Activated CD8-positive, alpha-beta T cell treated with anti-CD3 and anti-CD28 coated beads for 36 hours (primary cell): ENCODE results near the gene ADORA3. TPM values are rescaled to one million over a fixed set of nuclear protein-coding genes. Genes with fewer than 3 reads are reported as not detected.
"Not testable (repeated sequence)": the region's sequence is repeated elsewhere in the genome, so short reads cannot be mapped to it uniquely, and the experiment has no call there.

Source experiments
- ATAC-seq: fragments of 200-7000 bp; cut with Tn5 transposase; one replicate; pipeline ENCODE4 v1.10.0; 2021; ENCODE audit warnings: mild to moderate bottlenecking, moderate library complexity
- CTCF ChIA-PET: fragments of 350-600 bp; sonication (Branson Sonifier 250); formaldehyde crosslinking; loops from one replicate; lab custom pipeline; 2021; ENCODE audit warnings: antibody characterized with exemption; lab: Charles Lee
- POLR2A ChIA-PET: fragments of 350-600 bp; sonication (Branson Sonifier 250); formaldehyde crosslinking; loops from one replicate; lab custom pipeline; 2021; ENCODE audit warnings: antibody characterized with exemption; lab: Charles Lee
- DNase-seq: peaks from one replicate; pipeline ENCODE4 v3.0.0-alpha.2; 2020
- H3K27ac Mint-ChIP-seq: one replicate; pipeline ENCODE4 v1.8.0; 2021; ENCODE audit warnings: mild to moderate bottlenecking, mixed read lengths
- H3K27me3 Mint-ChIP-seq: one replicate; pipeline ENCODE4 v1.8.0; 2021; ENCODE audit warnings: mixed read lengths
- H3K36me3 Mint-ChIP-seq: one replicate; pipeline ENCODE4 v1.8.0; 2021; ENCODE audit warnings: low read depth, mixed read lengths
- H3K4me1 Mint-ChIP-seq: one replicate; pipeline ENCODE4 v1.8.0; 2021; ENCODE audit warnings: low read depth, mixed read lengths
- H3K4me3 Mint-ChIP-seq: one replicate; pipeline ENCODE4 v1.8.0; 2021; ENCODE audit warnings: mild to moderate bottlenecking, moderate library complexity, mixed read lengths
- H3K9me3 Mint-ChIP-seq: one replicate; pipeline ENCODE4 v1.8.0; 2021; ENCODE audit warnings: mixed read lengths
- intact Hi-C: fragments of 100-400 bp; cut with micrococcal nuclease; formaldehyde crosslinking; loops from one replicate; pipeline ENCODE4 v1.10.0; 2022
- total RNA-seq, 2 experiments: library from RNA; stranded (reverse); gene quantifications; one replicate each; pipeline ENCODE4 v1.2.3, GENCODE V29; 2021
- TF ChIP-seq, protein P1 (sequence below): fragments of 200-600 bp; IDR thresholded peaks from one replicate; pipeline ENCODE4 v1.8.0; 2022; ENCODE audit warnings: antibody characterized with exemption, mild to moderate bottlenecking

The ADORA3 gene
- not detected for total RNA-seq

DNA sequence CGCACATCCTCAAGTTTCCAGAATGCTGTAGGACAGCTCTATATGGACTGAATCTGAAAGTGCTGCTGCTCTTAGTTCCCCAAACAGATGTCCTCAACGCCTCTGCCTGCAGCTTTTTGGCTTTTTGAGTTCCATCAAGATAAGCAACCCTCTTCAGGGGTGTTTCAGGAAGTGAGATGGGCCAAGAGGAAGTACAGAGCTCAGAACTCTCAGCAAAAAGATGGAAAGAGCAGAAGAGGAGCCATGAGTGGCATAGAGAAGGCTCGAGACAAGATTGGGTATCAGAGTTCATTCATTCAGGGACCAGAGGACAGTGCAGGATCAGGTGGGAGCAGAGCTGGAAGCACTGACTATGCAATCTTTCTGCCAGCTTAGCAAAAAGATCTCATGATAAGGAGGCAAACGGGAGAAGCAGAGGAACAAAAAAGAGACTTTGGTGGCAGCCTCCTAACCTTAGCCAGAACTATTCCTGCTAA lies at the start of gene ADORA3, which contains the start of gene TMIGD3:
Gene ADORA3 (minus strand): TSS at position 49 of the 476 bp plus-strand sequence. CDS start 279 bp downstream, outside the sequence.
Gene TMIGD3 (minus strand): TSS at position 49 of the 476 bp plus-strand sequence. CDS start 279 bp downstream, outside the sequence.
- ChIA-PET CTCF (interaction anchor here (0.7 to 2.6 kb wide), 7 partner anchors 14 to 251 kb away, joined by 3 to 9 read pairs (median 4); no protein-coding TSS in a partner anchor), POLR2A (interaction anchor here (0.8 kb wide), 1 partner anchor 97 kb away, joined by 4 read pairs; no protein-coding TSS in a partner anchor)
- TF ChIP-seq, protein P1, sequence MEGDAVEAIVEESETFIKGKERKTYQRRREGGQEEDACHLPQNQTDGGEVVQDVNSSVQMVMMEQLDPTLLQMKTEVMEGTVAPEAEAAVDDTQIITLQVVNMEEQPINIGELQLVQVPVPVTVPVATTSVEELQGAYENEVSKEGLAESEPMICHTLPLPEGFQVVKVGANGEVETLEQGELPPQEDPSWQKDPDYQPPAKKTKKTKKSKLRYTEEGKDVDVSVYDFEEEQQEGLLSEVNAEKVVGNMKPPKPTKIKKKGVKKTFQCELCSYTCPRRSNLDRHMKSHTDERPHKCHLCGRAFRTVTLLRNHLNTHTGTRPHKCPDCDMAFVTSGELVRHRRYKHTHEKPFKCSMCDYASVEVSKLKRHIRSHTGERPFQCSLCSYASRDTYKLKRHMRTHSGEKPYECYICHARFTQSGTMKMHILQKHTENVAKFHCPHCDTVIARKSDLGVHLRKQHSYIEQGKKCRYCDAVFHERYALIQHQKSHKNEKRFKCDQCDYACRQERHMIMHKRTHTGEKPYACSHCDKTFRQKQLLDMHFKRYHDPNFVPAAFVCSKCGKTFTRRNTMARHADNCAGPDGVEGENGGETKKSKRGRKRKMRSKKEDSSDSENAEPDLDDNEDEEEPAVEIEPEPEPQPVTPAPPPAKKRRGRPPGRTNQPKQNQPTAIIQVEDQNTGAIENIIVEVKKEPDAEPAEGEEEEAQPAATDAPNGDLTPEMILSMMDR: no peak
- Mint-ChIP-seq H3K27ac (no peak within 1 kb of the TSS), H3K4me1 (peaks cover 48% of the 10 kb centered on the region), H3K9me3 (no peaks in the 10 kb centered on the region), H3K27me3 (no peaks in the 10 kb centered on the region), H3K4me3 (no peak within 1 kb of the TSS), H3K36me3 (no peaks in the 10 kb centered on the region)
- intact Hi-C loops: no loop called here
- ATAC-seq (no peak), DNase-seq (no peak)

DNA sequence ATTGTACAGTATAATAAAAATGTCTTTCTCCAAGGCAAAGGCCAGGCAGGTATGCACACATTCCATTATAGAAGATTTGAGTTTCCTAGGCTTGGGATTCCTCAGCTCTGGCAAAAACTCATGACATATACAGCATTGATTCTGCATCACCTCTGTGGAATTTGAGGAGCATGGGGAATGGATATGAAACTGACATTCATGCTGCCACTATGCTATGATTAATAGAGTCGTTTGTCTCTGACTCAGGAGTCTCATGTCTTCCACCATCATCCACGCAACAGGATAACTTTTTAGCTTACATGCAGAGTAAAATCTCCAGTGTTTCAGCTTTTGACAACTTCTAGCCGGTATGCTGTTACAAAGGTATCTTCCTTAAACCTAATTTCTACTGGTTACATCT lies 49.8 kb upstream of the ADORA3 start:
- POLR2A ChIA-PET: no interaction called here
- Mint-ChIP-seq H3K27ac (no peak overlapping the region), H3K4me1 (no peaks in the 10 kb centered on the region), H3K27me3 (peaks cover 1% of the 10 kb centered on the region), H3K9me3 (no peaks in the 10 kb centered on the region), H3K36me3 (no peaks in the 10 kb centered on the region), H3K4me3 (no peak overlapping the region)
- intact Hi-C loops: no loop called here
- TF ChIP-seq, protein P1: no peak
- CTCF ChIA-PET: interaction anchor here (0.6 to 3.1 kb wide), 5 partner anchors 10 to 162 kb away, joined by 3 to 10 read pairs (median 3); no protein-coding TSS in a partner anchor
- DNase-seq: no peak
- ATAC-seq: no peak

DNA sequence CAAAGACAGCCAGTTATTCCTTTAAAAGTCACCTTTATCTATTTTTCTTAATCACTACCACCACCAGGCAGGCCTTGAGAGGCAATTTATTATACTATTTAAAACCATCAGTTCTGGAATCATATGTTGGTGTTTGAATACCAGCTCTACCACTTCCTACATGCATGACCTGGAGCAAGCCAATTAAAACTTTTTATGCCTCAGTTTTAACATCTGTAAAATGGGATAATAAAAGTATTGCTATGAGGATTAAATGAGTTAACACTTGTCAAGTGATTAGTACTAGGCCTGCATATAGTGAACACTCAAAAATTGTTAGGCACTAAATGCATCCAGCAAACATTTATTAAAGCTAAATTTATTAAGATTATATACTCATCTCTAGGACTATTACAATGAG lies 49.2 kb upstream of the ADORA3 start:
- TF ChIP-seq, protein P1: no peak
- H3K27ac Mint-ChIP-seq: no peak overlapping the region
- CTCF ChIA-PET: interaction anchor here (1.1 to 3.1 kb wide), 4 partner anchors 33 to 162 kb away, joined by 3 to 10 read pairs (median 5); no protein-coding TSS in a partner anchor
- DNase-seq: no peak
- no peaks in the 10 kb centered on the region for H3K9me3 Mint-ChIP-seq
- H3K4me1 Mint-ChIP-seq: peaks cover 2% of the 10 kb centered on the region
- no peaks in the 10 kb centered on the region for H3K36me3 Mint-ChIP-seq
- intact Hi-C loops: no loop called here
- H3K4me3 Mint-ChIP-seq: no peak overlapping the region
- POLR2A ChIA-PET: no interaction called here
- ATAC-seq: no peak
- peaks cover 1% of the 10 kb centered on the region for H3K27me3 Mint-ChIP-seq

DNA sequence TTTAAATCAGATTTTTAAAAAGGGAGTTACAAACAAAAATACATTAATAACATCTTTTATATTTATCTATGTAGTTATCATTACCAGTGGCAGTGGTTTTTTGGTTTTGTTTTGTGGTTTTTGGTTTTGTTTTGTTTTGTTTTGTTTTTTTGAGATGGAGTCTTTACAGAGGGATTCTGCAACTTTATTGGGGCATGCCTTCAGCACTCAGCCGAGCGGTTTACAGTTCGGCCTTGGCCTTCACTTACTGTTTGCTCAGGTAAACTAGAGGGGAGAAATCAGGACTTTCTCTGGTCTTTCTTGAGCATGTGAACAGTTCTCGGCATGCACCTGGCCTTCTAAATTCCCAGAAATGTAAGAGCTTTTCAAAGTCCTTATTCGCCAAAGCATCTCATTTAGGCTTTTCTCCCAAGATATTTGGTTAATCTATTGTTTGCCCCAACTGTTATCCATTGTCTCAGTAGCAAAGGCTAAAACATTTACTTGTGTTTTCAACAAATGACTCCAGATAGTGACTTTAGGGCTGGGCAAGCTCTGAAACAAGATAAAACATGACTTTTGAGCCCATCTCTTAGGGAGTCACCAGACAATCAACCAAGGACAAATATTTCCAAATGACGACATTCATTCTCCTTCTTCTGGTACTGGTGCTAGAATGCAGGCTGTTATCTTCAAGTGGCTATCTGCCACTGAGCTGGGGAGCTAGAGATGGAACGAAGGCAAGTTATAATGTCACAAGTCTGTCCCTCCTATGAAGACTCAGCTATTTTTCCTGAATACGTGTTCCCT lies 48.4 kb upstream of the ADORA3 start:
- TF ChIP-seq, protein P1: no peak

DNA sequence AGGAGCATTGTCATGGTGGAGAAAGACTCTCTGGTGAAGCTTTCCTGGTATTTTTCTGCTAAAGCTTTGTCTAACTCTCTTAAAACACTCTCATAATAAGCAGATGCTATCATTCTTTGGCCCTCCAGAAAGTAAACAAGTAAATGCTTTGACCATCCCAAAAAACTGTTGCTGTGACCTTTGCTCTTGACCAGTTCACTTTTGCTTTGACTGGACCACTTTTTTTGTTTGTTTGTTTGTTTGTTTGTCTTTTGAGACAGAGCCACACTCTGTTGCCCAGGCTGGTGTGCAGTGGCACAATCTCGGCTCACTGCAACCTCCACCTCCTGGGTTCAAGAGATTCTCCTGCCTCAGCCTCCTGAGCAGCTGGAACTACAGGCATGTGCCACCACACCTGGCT lies 44.4 kb upstream of the ADORA3 start:
- H3K4me1 Mint-ChIP-seq, H3K36me3 Mint-ChIP-seq, H3K9me3 Mint-ChIP-seq, ATAC-seq, intact Hi-C loops, DNase-seq, H3K4me3 Mint-ChIP-seq, H3K27me3 Mint-ChIP-seq, H3K27ac Mint-ChIP-seq: not testable (repeated sequence)
- ChIA-PET POLR2A (interaction anchor here (0.6 to 0.7 kb wide), 2 partner anchors 24 to 97 kb away, joined by 3 read pairs; no protein-coding TSS in a partner anchor), CTCF (interaction anchor here (1.4 kb wide), 1 partner anchor 24 kb away, joined by 3 read pairs; no protein-coding TSS in a partner anchor)

More for the DNA sequence above, 48.4 kb upstream of the ADORA3 start:
- POLR2A ChIA-PET: no interaction called here
- intact Hi-C loops: no loop called here
- H3K4me1 Mint-ChIP-seq: peaks cover 2% of the 10 kb centered on the region
- H3K27ac Mint-ChIP-seq: no peak overlapping the region
- H3K9me3 Mint-ChIP-seq: no peaks in the 10 kb centered on the region
- H3K36me3 Mint-ChIP-seq: no peaks in the 10 kb centered on the region
- H3K27me3 Mint-ChIP-seq: no peaks in the 10 kb centered on the region
- CTCF ChIA-PET: interaction anchor here (1.7 kb wide), 1 partner anchor 43 kb away, joined by 5 read pairs; no protein-coding TSS in a partner anchor
- H3K4me3 Mint-ChIP-seq: no peak overlapping the region
- no peak for ATAC-seq
- no peak for DNase-seq
